NCI-H187 (cell line): ENCODE measurements around the gene IMP4.

Experiments
- DNase-seq, 2 experiments: peaks; one replicate each; lab custom pipeline; 2025; lab: John Stamatoyannopoulos, UW

IMP4 gene

DNA sequence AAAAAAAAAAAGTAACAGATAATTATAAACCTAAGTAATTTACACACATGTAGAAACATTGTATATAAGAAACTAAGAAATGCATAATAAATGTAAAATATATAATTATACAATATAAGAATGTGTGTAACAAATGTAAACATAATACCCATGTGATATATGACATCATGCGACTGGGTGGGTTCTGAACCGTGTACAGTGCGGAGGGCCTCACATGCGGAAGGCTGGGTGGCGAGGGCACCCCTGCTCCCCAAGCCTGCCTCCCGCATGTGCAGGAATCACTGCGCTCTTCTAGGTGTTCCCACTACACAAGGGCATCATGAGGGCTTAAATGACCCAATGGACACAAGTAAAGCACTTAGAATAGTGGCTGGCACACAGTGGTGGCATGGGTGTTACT is 15.2 kb downstream of the IMP4 start:
- no peak for DNase-seq

DNA sequence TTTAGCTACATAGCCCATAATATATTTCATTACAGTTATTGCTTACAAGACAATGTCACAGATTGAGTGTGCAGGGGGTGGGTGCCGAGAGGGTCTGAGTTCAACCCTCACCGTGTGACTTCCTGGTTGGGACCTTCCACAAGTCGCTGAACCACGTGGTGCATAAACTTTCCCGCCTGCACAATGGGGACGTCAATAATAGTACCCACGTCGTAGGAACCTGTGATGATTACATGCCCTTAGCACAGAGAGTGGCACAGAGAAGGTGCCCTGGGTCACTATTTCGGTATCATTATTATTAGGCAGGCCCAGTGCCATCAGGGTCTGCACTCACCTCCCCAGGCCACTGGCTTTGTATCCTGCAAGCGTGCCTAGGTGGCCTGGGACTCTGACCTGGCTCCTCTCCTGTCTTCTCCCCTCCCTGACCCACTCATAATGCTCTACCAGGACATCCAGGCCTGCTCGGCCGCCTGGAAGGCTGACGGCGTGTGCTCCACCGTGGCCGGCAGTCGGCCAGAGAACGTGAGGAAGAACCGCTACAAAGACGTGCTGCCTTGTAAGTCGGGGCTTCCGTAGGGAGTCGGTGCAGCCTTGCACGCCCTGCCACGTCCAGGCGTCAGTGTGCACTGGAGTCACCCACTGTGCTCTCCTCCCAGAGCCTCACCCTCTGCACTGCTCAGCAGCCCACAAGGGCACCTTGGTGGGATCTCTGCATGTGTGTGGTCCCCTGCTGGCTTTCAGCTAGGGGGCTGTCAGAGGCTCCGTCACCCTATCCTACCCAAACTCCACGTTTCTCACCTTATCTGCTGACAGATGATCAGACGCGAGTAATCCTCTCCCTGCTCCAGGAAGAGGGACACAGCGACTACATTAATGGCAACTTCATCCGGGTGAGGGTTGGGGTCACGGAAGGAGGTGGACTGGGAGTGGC is 16.0 kb downstream of the IMP4 start:
- DNase-seq = no peak

GRCh38 chr2:130359466-130359865 is 16.8 kb downstream of the IMP4 start:
- no peak for DNase-seq

- no peak for DNase-seq
These were observed 20.8 kb downstream of the IMP4 start for GRCh38 chr2:130363479-130363878.

- DNase-seq = no peak
These were observed 22.4 kb downstream of the IMP4 start for GRCh38 chr2:130365075-130365474.

DNA sequence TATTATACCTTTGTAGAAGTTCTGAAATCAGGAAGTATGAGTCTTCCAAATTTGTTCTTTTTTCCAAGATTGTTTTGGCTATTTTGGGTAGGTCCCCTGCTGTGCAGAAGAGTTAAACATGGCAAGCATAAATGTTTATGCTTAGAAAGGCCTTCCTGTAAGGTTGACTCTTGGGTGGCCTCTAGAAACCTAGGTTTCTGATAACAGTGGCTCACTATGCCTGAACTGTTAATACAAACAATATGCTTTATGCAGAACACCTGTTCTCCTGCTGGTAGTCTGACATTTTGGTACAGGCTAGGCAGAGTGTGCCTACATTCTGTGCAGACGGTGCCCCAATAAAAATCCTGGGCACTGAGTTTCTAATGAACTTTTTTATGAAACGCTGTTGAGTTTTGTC is 23.3 kb downstream of the IMP4 start:
- DNase-seq = no peak

GRCh38 chr2:130366720-130367119 is 24.0 kb downstream of the IMP4 start:
- DNase-seq = no peak

DNA sequence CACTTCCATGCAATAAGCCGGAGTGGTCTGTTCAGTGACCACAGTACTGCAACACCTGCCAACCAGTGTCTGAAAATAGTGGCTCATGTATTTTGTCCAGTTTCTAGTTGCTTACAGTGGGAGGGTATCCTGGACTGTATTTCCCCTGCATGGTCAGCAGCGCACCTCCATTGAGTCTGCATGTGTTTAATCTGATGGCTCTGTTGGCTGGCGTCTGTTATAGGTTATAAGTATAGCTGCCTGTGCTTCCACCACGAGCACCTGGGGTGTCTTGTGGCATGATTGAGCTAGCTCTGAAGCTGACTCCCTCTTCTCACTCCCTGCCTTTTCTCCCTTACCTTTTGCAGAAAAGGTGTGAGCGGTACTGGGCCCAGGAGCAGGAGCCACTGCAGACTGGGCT is 26.1 kb downstream of the IMP4 start:
- DNase-seq = no peak

DNA sequence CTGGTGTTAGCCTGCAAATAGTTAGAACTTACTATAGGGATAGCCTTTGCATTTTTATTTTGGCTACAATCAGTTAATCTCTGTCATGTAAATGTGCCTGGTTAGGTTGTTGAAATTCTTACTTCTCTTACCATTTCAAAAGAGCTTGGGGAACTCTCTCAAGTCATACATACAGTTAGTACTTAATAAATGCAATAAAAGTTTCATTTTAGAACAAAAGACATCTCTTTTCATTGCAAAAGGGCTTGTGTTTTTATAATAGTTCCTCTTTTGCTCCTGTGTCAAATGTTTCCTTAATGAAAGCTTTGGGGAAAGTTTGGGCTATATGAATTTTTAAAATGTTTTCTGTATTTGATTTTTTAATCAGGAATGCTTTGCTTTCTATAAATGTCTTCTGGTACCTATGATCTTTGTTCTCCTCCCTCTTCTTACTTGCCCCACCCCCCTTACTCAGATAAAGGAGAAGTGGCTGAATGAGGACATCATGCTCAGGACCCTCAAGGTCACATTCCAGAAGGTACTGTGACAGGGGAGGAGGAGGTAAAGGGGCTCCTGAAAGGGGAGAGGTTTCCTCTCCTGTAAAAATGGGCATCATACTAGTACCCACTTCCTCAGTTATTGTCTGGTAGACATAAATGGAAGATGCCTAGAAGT is 26.7 kb downstream of the IMP4 start:
- DNase-seq = no peak

GRCh38 chr2:130369965-130370341 is 27.3 kb downstream of the IMP4 start:
- DNase-seq = no peak

GRCh38 chr2:130370490-130370889 is 27.8 kb downstream of the IMP4 start:
- no peak for DNase-seq

DNA sequence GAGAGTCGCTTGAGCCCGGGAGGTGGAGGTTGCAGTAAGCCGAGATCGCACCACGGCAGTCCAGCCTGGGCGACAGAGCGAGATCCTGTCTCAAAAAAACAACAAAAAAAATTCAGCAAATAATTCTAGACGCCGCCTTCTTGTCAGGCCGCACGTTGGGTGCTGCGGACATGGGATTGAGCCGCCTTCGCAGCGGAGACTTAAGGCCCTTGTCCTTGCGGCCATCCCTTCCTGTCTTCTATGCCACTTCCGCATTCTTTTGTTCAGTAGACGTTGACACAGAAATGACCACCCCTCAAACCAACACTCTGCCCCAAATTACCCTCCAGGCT is 29.0 kb downstream of the IMP4 start:
- no peak for DNase-seq

DNA sequence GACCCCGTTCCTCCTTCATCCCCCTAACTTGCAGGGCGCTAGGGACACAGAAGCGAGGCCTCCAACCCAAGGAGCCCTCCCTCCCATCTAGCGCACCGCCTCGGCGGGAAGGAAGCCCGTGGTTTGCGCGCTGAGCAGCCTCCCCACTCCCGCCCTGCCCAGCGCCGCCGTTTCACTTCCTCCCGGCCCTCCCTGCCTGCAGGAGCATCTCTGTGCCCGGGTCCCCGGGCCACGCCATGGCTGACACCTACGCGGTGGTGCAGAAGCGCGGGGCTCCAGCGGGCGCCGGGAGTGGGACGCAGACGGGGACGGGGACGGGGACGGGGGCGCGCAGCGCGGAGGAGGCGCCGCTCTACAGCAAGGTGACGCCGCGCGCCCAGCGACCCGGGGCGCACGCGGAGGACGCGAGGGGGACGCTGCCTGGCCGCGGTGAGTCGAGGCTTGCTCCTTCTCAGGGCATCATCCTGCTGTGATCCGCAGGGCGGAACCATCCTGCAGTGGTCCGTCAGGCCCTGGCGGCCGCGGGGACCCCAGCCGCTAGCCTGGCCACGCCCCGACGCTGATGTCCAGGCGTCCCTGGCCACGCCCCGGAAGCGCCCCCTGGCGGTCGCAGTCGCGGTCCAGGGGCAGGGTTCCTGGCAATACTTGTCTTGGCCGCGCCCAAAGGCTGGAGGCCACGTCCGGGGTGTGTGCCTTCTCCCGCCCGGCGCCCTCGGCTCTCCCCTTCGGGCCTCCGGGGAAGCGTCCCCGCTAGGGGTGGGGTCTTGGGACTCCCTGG is 29.5 kb downstream of the IMP4 start:
- DNase-seq = peak; percentile 59 to 65

DNA sequence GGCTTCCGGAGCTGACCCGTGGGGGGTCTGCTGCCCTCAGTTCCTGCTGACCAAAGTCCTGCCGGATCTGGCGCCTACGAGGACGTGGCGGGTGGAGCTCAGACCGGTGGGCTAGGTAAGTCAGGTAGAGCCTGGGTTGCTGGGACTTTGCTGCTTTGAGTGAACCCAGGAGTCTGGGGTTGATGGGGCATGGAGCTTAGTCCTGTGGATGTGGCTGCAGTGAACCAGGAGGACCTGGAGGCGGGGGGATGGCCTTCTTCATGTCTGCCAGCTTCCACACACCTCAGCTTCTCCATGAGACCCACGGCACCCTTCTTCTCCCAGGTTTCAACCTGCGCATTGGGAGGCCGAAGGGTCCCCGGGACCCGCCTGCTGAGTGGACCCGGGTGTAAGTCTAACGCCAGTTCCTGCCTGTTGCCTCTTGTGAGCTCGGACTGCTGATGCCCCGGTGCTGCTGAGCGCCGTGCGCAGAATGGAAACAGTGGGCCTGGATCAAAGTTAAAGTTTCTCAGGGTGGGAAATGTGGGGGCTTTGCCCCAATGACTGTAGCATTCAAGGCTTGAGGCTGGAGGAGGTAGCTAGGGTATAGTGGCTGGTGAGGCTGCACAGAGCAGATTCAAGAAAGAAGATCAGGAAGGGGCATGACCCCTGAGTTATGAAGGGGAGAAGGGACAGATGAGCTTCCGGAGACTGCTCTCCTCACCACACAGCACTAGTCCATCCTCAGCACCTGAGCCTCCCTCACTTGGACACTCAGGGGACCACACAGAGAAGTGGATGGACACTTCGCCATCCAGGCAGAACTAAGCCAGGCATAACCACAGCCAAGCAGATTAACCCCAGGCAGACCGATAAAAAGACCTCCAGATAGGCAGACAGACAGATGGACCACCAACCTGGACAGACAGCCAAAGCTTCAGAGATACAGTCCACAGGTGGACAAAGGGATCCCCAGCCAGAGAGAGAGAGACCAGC is 30.4 kb downstream of the IMP4 start:
- DNase-seq = no peak

DNA sequence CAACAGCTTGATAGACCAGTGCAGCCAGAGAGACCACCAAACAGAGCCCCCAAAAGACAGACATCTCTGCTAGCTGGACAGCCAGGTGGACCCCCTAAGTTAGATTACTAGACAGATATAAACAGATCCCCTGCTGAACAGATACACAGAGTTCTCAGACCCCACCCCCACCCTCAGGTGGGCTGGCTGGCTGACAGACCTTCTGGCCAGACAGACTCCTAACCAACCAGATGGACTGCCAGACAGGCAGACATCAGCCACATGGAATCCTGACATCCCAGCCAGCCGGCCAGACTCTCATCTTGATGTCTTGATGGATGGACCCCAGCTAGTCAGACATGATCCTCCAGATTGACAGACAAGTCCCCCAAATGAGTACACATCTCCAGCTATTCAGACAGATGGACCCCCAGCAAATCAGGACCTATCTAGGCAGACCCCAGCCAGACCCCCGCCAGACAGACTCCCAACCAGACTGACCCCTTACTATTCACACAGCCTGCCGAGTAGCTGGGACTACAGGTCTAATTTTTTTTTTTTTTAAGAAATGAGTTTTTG is 31.2 kb downstream of the IMP4 start:
- DNase-seq = no peak

- no peak for DNase-seq
These were observed 32.0 kb downstream of the IMP4 start for GRCh38 chr2:130374587-130375290.

- DNase-seq = no peak
These were observed 32.9 kb downstream of the IMP4 start for GRCh38 chr2:130375291-130376266.

DNA sequence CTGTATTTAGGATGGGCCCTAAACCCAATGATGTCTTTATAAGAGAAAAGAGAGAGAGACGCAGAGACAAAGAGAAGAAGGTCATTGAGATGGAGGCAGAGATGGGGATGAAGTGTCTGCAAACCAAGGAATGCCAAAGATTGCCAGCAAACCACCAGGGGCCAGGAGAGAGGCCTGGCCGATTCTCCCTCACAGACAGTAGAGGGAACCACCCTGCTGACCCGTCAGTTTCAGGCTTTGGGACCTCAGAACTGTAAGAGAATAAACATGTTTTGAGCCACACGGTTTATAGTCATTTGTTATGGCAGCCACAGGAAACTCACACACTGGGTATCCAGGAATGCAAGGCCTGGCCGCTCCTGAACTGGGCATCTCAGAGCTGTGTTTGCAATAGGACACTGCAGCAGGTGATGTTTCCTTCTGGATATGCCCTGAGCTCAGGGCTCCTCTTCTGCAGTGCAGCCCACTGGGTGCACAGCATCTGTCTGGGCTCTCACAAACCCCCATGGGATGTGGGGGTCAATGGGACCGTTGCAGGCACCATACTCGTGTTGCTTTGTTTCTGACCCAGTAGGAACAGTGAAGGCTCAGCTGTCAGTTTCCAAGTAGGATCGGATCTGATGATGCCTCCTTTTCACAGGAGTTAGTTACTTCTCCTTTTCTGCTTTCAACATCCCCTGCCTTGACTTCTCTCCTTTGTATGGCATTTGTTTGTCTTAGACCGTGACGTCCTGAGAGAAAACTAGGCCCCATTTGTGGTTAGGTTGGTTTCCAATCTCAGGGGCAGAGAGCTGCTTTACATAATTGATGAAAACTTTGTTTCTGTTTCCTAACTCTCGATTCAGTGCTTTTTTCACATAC is 34.0 kb downstream of the IMP4 start:
- DNase-seq = no peak

GRCh38 chr2:130377491-130377890 is 34.8 kb downstream of the IMP4 start:
- no peak for DNase-seq
